ENCODE data around the gene C11orf42.

The C11orf42 gene

DNA sequence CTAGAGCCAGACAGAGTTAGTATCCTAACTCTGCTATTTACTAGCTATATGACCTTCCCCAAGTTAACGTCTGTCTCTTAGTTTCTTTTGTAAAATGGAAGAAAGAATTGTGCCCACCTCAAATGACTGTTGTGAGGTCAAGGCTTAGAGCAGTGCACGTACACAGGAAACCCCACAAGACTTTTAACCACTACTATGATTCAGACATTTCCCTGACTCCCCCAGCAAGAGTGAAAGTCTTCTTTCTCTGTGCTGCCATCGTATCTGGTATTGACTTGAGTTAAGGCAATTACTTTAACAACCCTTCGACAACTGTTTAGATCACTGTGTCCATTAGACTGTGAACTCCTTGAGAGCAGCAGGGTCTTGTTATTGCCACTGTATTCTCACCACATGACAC, 9.0 kb upstream of the C11orf42 start:
- no peak overlapping the region for H3K27ac ChIP-seq
- DNase-seq (ENCODE audit: low spot score): no peak
- no peak overlapping the region for H3K4me3 ChIP-seq
- TF ChIP-seq, protein P1, sequence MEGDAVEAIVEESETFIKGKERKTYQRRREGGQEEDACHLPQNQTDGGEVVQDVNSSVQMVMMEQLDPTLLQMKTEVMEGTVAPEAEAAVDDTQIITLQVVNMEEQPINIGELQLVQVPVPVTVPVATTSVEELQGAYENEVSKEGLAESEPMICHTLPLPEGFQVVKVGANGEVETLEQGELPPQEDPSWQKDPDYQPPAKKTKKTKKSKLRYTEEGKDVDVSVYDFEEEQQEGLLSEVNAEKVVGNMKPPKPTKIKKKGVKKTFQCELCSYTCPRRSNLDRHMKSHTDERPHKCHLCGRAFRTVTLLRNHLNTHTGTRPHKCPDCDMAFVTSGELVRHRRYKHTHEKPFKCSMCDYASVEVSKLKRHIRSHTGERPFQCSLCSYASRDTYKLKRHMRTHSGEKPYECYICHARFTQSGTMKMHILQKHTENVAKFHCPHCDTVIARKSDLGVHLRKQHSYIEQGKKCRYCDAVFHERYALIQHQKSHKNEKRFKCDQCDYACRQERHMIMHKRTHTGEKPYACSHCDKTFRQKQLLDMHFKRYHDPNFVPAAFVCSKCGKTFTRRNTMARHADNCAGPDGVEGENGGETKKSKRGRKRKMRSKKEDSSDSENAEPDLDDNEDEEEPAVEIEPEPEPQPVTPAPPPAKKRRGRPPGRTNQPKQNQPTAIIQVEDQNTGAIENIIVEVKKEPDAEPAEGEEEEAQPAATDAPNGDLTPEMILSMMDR (IDR thresholded peaks at IDR 0.05): no peak

DNA sequence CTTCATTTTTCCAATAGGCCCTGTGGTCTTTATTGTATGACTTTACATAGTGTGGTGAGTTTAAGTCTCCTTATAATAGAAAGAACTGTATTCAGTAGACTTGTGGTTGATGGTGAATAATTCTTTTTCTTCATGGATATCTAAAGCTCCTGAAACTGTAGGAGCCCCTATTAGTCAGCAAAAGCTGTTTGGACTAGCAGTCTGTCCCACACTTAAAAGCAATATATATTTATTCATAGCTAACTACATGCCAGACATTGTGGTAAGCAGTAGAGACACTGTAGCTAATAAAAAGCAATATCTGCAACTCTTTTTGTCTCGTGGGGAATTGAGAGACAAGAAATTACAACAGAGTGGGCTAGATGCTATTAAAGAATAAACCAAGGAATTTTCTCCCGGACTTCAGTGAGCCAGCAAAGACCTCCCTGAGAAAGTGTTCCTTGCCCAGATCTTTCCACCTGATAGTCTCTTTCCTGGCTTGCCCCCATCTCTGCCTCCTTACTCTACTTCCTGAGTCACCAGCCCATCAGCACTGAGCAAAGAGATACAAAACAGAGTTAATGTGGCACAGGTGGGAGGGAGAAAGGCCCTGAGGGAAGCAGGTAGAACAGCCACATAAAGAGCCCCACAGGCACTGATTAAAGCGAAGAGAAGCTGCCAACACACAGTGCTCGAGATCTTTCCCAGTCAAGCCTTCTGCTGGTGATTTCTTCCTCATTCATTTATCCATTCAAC, 7.7 kb upstream of the C11orf42 start:
- DNase-seq (ENCODE audit: low spot score): no peak
- H3K4me3 ChIP-seq: no peak overlapping the region

DNA sequence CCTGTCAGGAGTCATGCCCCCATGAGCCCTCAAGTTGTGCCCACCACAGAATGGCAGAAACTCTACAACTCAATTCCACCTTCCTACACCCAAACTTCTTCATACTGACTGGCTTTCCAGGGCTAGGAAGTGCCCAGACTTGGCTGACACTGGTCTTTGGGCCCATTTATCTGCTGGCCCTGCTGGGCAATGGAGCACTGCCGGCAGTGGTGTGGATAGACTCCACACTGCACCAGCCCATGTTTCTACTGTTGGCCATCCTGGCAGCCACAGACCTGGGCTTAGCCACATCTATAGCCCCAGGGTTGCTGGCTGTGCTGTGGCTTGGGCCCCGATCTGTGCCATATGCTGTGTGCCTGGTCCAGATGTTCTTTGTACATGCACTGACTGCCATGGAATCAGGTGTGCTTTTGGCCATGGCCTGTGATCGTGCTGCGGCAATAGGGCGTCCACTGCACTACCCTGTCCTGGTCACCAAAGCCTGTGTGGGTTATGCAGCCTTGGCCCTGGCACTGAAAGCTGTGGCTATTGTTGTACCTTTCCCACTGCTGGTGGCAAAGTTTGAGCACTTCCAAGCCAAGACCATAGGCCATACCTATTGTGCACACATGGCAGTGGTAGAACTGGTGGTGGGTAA, 6.1 kb upstream of the C11orf42 start, which contains the start of gene OR52W1:
Gene OR52W1 (plus strand): TSS at position 51 of the 637 bp plus-strand sequence. CDS start 0 bp downstream, at position 51.
- TF ChIP-seq, protein P1 (IDR thresholded peaks at IDR 0.05): no peak
- Histone ChIP-seq H3K27ac (no peak within 1 kb of the TSS), H3K4me3 (no peak within 1 kb of the TSS)
- no peak for DNase-seq (ENCODE audit: low spot score)

More for the DNA sequence above, 7.7 kb upstream of the C11orf42 start:
- no peak overlapping the region for H3K27ac ChIP-seq
- TF ChIP-seq, protein P1 (IDR thresholded peaks at IDR 0.05): no peak

DNA sequence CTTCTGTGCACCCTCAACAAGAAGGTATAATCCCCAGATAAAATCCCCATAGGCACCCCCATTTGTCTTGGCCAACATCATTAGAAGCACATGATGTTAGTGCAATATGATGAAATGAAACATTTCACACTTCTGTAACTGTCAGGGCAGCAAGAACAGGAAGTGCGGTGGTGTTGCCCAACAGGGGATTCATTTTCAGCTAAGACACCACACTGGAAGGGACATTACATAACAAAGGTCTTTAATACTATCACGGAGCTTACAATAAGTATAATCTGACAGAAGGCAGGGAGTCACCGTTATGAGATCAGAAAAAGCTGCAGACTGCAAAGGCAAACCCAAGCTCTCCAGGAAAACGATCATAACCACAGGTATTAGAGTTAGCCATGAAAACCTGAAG, 4.4 kb upstream of the C11orf42 start:
- no peak for DNase-seq (ENCODE audit: low spot score)
- TF ChIP-seq, protein P1 (IDR thresholded peaks at IDR 0.05): no peak
- no peak overlapping the region for H3K27ac ChIP-seq
- H3K4me3 ChIP-seq: no peak overlapping the region

DNA sequence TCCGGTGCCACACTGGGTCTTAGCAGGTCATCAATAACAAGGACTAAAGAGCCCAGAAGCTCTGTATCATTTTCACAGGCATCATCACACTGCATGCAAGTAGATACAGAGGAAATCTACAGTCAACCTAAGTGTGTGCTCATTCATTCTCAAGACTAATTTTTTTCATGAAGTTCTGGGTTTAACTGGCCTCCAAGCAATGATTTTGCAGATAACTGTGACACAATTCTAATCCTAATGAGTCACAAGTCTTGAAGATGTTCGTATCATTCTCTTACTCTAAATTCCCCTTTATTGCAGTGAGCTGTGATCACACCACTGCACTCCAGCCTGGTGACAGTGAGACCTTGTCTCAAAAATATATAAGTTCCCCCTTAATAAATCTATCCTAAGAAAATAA, 3.9 kb upstream of the C11orf42 start:
- Histone ChIP-seq H3K4me3 (no peak overlapping the region), H3K27ac (no peak overlapping the region)
- TF ChIP-seq, protein P1 (IDR thresholded peaks at IDR 0.05): no peak
- no peak for DNase-seq (ENCODE audit: low spot score)

DNA sequence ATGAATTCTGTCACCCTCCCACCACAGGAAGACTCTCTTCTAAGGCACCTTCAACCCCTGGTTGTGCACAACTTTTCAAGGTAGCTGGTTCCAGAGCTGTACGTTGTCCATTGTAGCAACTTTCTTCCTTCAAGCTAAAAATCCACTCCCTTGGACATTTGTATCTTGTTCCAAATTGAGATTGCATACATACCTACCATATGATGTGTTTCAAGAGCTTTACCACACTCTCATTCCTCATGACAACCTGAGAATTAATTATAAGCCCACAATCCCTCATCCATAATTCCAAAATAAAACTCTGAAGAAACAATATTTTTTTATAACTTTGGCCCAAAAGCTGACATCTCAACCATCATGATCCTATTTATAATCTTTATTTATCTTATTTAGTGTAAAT, 3.3 kb upstream of the C11orf42 start:
- Histone ChIP-seq H3K27ac (no peak overlapping the region), H3K4me3 (no peak overlapping the region)
- no peak for DNase-seq (ENCODE audit: low spot score)
- TF ChIP-seq, protein P1 (IDR thresholded peaks at IDR 0.05): no peak

DNA sequence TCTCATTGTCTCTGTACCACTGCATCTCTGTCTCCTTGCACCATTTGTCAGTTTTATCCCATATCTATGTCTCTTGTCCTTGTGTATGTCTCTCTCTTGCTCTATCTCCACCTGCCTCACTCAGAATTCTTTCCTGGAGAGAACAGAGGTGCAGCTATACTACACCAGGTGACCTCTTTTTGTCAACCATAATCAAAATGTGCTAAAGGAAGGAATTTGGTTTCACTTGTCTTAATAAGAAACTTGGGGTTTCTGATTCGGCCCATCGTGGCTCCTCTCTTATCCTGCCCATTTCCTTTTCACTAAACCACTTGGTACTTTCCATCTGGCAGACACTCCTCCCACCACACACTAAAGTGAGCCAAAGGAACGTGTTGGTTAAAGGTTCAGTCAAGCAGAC, 2.0 kb upstream of the C11orf42 start:
- TF ChIP-seq, protein P1 (IDR thresholded peaks at IDR 0.05): no peak

More for the DNA sequence above, 2.0 kb upstream of the C11orf42 start:
- Histone ChIP-seq H3K27ac (no peak overlapping the region), H3K4me3 (no peak overlapping the region)
- no peak for DNase-seq (ENCODE audit: low spot score)
